Endodermal cell (in vitro differentiated cells): Measurements from ENCODE around the gene NOC4L. TPM values are rescaled to one million over a fixed set of nuclear protein-coding genes. Genes with fewer than 3 reads are reported as not detected.

ENCODE experiments used
- DNase-seq: peaks from one replicate; pipeline ENCODE4 v3.0.0-alpha.2; 2017
- H3K27ac ChIP-seq: 2 replicates; pipeline ENCODE4 v1.5.1; 2013; ENCODE audit warnings: mild to moderate bottlenecking, low read depth, low read length, moderate library complexity
- H3K27me3 ChIP-seq: 2 replicates; pipeline ENCODE4 v1.6.1; 2013; ENCODE audit warnings: mild to moderate bottlenecking, low read length, moderate library complexity; ENCODE audit not compliant: insufficient read depth, control insufficient read depth, poor library complexity, severe bottlenecking
- H3K36me3 ChIP-seq: 2 replicates; pipeline ENCODE4 v1.7.0; 2013; ENCODE audit warnings: mild to moderate bottlenecking, low read length, moderate library complexity; ENCODE audit not compliant: control insufficient read depth, insufficient read depth
- H3K4me1 ChIP-seq: one replicate; pipeline ENCODE4 v1.7.0; 2013; ENCODE audit warnings: low read length; ENCODE audit not compliant: control insufficient read depth, insufficient read depth
- H3K4me3 ChIP-seq: 2 replicates; pipeline ENCODE4 v1.5.1; 2013; ENCODE audit warnings: mild to moderate bottlenecking, low read length, moderate library complexity
- H3K9ac ChIP-seq: 2 replicates; pipeline ENCODE4 v1.6.1; 2013; ENCODE audit warnings: mild to moderate bottlenecking, low read length, moderate library complexity; ENCODE audit not compliant: poor library complexity, severe bottlenecking; ENCODE audit errors: extremely low read depth
- H3K9me3 ChIP-seq: 2 replicates; pipeline ENCODE4 v1.6.1; 2013; ENCODE audit warnings: mild to moderate bottlenecking, low read length, moderate library complexity; ENCODE audit not compliant: control insufficient read depth
- H3K27ac Mint-ChIP-seq: 2 replicates; pipeline ENCODE4 v1.8.0; 2020; ENCODE audit warnings: mixed read lengths
- H3K27me3 Mint-ChIP-seq: 2 replicates; pipeline ENCODE4 v1.8.0; 2021; ENCODE audit warnings: mild to moderate bottlenecking, mixed read lengths; ENCODE audit not compliant: insufficient read depth
- H3K36me3 Mint-ChIP-seq: 2 replicates; pipeline ENCODE4 v1.8.0; 2020; ENCODE audit warnings: low read depth, mixed read lengths
- H3K4me1 Mint-ChIP-seq: 2 replicates; pipeline ENCODE4 v1.8.0; 2020; ENCODE audit warnings: mixed read lengths
- H3K4me3 Mint-ChIP-seq: 2 replicates; pipeline ENCODE4 v1.8.0; 2020; ENCODE audit warnings: mild to moderate bottlenecking, moderate library complexity, mixed read lengths
- H3K9me3 Mint-ChIP-seq: 2 replicates; pipeline ENCODE4 v1.8.0; 2020; ENCODE audit warnings: mild to moderate bottlenecking, mixed read lengths
- CTCF ChIP-seq: fragments of 200-600 bp; sonication (generic); conservative IDR thresholded peaks from 2 replicates; pipeline ENCODE4 v1.5.0; 2021; ENCODE audit warnings: antibody characterized with exemption, mild to moderate bottlenecking
- WGBS, 2 experiments: methylation state at CpG; one replicate each; pipeline versions ENCODE4 v1.1.5 to v1.1.7; 2013; ENCODE audit warnings: missing lambda C conversion rate in 2 of 2, mixed read lengths in 1 of 2; ENCODE audit not compliant: insufficient coverage in 1 of 2, insufficient read length in 1 of 2; 5-methylcytosine and 5-hydroxymethylcytosine counted together
- total RNA-seq, 2 donors: library from RNA; stranded (reverse); fragmentation: NEBNext Ultra II Directional in 1 of 2; extraction: Animal tissue kit (Norgen Biotek cat#: 25700) in 1 of 2; gene quantifications; 2 replicates in 1 of 2; 3 replicates in 1 of 2; pipeline ENCODE4 v1.2.1, GENCODE V29; 2021

The NOC4L gene
- total RNA-seq, 2 donors from 2014 or later: 22.7 to 32.7 TPM

GRCh38 chr12:132156573-132157325 lies 12.5 kb downstream of the NOC4L start:
- no peak for TF ChIP-seq CTCF
- H3K27me3 ChIP-seq: no peaks in the 10 kb centered on the region
- no peak overlapping the region for H3K9ac ChIP-seq
- H3K9me3 ChIP-seq: peaks cover 27% of the 10 kb centered on the region
- H3K27ac ChIP-seq: no peak overlapping the region
- H3K4me1 Mint-ChIP-seq: no peaks in the 10 kb centered on the region
- no peak overlapping the region for H3K4me3 Mint-ChIP-seq
- peaks cover 25% of the 10 kb centered on the region for H3K36me3 ChIP-seq
- H3K4me1 ChIP-seq: no peaks in the 10 kb centered on the region
- H3K4me3 ChIP-seq: peak overlapping the region; percentile 35
- no peak for DNase-seq
- H3K27me3 Mint-ChIP-seq: peaks cover 5% of the 10 kb centered on the region
- H3K9me3 Mint-ChIP-seq: no peaks in the 10 kb centered on the region
- WGBS, 2 experiments: 83 to 94% methylated on average over 3 to 8 of the region's 8 CpGs
- no peak overlapping the region for H3K27ac Mint-ChIP-seq
- H3K36me3 Mint-ChIP-seq: no peaks in the 10 kb centered on the region

GRCh38 chr12:132157733-132158409 lies 13.6 kb downstream of the NOC4L start:
- peaks cover 27% of the 10 kb centered on the region for H3K9me3 ChIP-seq
- 73 to 86% methylated on average over 2 to 5 of the region's 5 CpGs for WGBS, 2 experiments
- peaks cover 10% of the 10 kb centered on the region for H3K27me3 Mint-ChIP-seq
- no peak for TF ChIP-seq CTCF
- peak overlapping the region; percentile 35 for H3K4me3 ChIP-seq
- H3K9ac ChIP-seq: no peak overlapping the region
- no peak overlapping the region for H3K27ac Mint-ChIP-seq
- peaks cover 25% of the 10 kb centered on the region for H3K36me3 ChIP-seq
- no peak overlapping the region for H3K27ac ChIP-seq
- H3K36me3 Mint-ChIP-seq: no peaks in the 10 kb centered on the region
- DNase-seq: no peak
- no peaks in the 10 kb centered on the region for H3K9me3 Mint-ChIP-seq
- no peaks in the 10 kb centered on the region for H3K4me1 ChIP-seq
- H3K4me1 Mint-ChIP-seq: no peaks in the 10 kb centered on the region
- H3K4me3 Mint-ChIP-seq: no peak overlapping the region
- H3K27me3 ChIP-seq: no peaks in the 10 kb centered on the region

GRCh38 chr12:132158677-132159554 lies 14.7 kb downstream of the NOC4L start:
- Mint-ChIP-seq H3K9me3 (no peaks in the 10 kb centered on the region), H3K27ac (no peak overlapping the region), H3K4me1 (no peaks in the 10 kb centered on the region), H3K27me3 (peaks cover 15% of the 10 kb centered on the region), H3K4me3 (no peak overlapping the region), H3K36me3 (no peaks in the 10 kb centered on the region)
- H3K4me3 ChIP-seq: no peak overlapping the region
- H3K9ac ChIP-seq: no peak overlapping the region
- TF ChIP-seq CTCF: no peak
- WGBS, 2 experiments: 93 to 98% methylated on average over 31 to 37 of the region's 37 CpGs
- H3K27me3 ChIP-seq: no peaks in the 10 kb centered on the region
- H3K36me3 ChIP-seq: peaks cover 25% of the 10 kb centered on the region
- no peak overlapping the region for H3K27ac ChIP-seq
- peaks cover 27% of the 10 kb centered on the region for H3K9me3 ChIP-seq
- H3K4me1 ChIP-seq: no peaks in the 10 kb centered on the region
- DNase-seq: no peak
